HG03565 (cell line): ENCODE results near the gene NEB.
"Not testable (repeated sequence)": the region's sequence is repeated elsewhere in the genome, so short reads cannot be mapped to it uniquely, and the experiment has no call there.

Source experiments
- ATAC-seq: cut with Tn5 transposase; IDR thresholded peaks from one replicate; pipeline ENCODE4 v1.9.1; 2021; ENCODE audit warnings: mild to moderate bottlenecking, moderate library complexity; ENCODE audit not compliant: unreplicated experiment

The NEB gene

GRCh38 chr2:151654085-151654484 is 80.2 kb downstream of the NEB start:
- no peak for ATAC-seq

- no peak for ATAC-seq
These were observed 83.0 kb downstream of the NEB start for GRCh38 chr2:151651274-151651673.

GRCh38 chr2:151650456-151650855 is 83.8 kb downstream of the NEB start:
- ATAC-seq = no peak

GRCh38 chr2:151649966-151650365 is 84.3 kb downstream of the NEB start:
- no peak for ATAC-seq

- no peak for ATAC-seq
These were observed 84.9 kb downstream of the NEB start for GRCh38 chr2:151649400-151649799.

GRCh38 chr2:151646512-151646911 is 87.8 kb downstream of the NEB start:
- ATAC-seq = not testable (repeated sequence)

GRCh38 chr2:151644580-151644979 is 89.7 kb downstream of the NEB start:
- ATAC-seq = no peak

- not testable (repeated sequence) for ATAC-seq
These were observed 92.4 kb downstream of the NEB start for GRCh38 chr2:151641895-151642294.

- ATAC-seq = no peak
These were observed 94.2 kb downstream of the NEB start for GRCh38 chr2:151640087-151640486.

- no peak for ATAC-seq
These were observed 95.3 kb downstream of the NEB start for GRCh38 chr2:151638990-151639389.

- ATAC-seq = no peak
These were observed 95.9 kb downstream of the NEB start for GRCh38 chr2:151638191-151638933.

- peak; percentile 52 for ATAC-seq
These were observed 97.0 kb downstream of the NEB start for GRCh38 chr2:151637271-151637781.

GRCh38 chr2:151634736-151635467 is 99.4 kb downstream of the NEB start:
- ATAC-seq = no peak

GRCh38 chr2:151632993-151633565 is 101.2 kb downstream of the NEB start:
- no peak for ATAC-seq

- no peak for ATAC-seq
These were observed 103.9 kb downstream of the NEB start for GRCh38 chr2:151630372-151630771.

- ATAC-seq = no peak
These were observed 106.9 kb downstream of the NEB start for GRCh38 chr2:151627353-151627752.

- no peak for ATAC-seq
These were observed 110.0 kb downstream of the NEB start for GRCh38 chr2:151624271-151624670.

GRCh38 chr2:151623631-151624030 is 110.6 kb downstream of the NEB start:
- ATAC-seq = no peak

- ATAC-seq = no peak
These were observed 113.5 kb downstream of the NEB start for GRCh38 chr2:151620761-151621160.

- ATAC-seq = no peak
These were observed 114.8 kb downstream of the NEB start for GRCh38 chr2:151619337-151619989.

GRCh38 chr2:151616760-151617339 is 117.4 kb downstream of the NEB start:
- ATAC-seq = no peak
